Upper lobe of left lung (tissue), 4 donors: ENCODE measurements around the gene LRP1-AS.

Source experiments
- CTCF ChIP-seq, 6 experiments: fragments of 450-650 bp in 4 of 6; fragments of 200-600 bp in 2 of 6; sonication (generic) in 2 of 6; IDR thresholded peaks; one replicate each; pipeline ENCODE4 v1.5.1; 2016 to 2019; ENCODE audit warnings: antibody characterized with exemption in 6 of 6
- EP300 ChIP-seq, 4 donors: sonication (generic); formaldehyde crosslinking; IDR thresholded peaks; one replicate each; pipeline ENCODE4 v1.5.1; 2017; ENCODE audit warnings: antibody characterized with exemption in 4 of 4, control low read depth in 2 of 4
- POLR2AphosphoS5 ChIP-seq, 2 donors: sonication (generic); formaldehyde crosslinking; IDR thresholded peaks; one replicate each; pipeline ENCODE4 v1.5.1; 2017; ENCODE audit warnings: antibody characterized with exemption in 2 of 2

DNA sequence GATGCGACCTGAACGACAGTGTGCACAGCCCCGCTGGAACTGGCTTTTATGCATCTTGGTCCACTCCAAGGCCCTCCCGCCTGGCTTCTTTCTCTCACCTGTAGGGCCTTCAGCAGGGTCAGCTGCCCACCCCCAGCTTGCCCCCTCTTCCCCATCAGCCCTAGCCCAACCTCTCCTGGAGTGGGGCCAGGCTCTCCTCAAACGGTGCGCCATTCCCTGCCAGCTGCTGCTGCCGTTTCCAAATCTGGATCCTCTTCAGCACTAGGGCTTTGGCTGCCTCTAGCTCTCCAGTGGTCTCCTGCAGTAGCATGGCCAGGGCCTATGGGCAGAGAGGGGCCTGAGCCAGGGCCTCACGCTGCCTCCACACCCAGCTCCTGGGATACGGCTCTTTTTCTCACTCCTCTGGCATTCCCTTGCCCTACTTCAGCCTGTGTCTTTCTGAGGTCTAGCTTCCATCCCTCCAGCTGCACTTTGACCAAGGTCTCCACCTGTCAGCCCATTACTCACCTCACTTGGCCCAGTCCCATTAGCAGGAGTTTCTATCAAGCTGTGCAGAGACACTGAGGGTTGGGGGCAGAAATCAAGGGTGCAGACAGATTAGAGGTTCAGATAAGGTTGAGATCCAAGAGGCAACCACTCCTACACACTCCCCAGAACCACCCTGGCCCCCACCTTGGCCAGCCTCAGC, 41.3 kb downstream of the LRP1-AS start:
- TF ChIP-seq CTCF (IDR thresholded peaks at IDR 0.05) (no peak), EP300 (IDR thresholded peaks at IDR 0.05) (no peak), POLR2AphosphoS5 (IDR thresholded peaks at IDR 0.05) (no peak)
